NCI-H510A (cell line): Measurements from ENCODE around the gene GALNT13.

ENCODE experiments used
- DNase-seq: peaks from one replicate; lab custom pipeline; 2025; lab: John Stamatoyannopoulos, UW

GALNT13 gene

DNA sequence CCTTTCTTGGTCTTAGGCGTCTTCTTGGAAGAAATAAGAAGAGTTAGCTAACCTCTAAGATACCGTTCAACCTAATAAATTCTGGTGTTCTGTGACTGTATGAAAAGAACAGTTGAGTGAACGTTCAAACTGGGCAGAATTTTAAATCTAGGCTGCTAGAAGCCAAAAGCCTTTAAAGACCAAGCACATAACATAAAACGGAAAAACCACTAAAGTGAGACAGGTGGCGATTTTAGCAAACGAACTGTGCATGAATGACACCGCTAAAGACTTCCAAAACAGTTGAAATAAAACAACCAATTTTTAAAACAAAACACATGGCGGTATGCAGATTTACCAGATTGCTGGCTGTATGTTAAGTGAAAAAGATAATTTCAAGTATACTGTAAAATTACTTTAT is 73.1 kb downstream of the GALNT13 start:
- DNase-seq = no peak

DNA sequence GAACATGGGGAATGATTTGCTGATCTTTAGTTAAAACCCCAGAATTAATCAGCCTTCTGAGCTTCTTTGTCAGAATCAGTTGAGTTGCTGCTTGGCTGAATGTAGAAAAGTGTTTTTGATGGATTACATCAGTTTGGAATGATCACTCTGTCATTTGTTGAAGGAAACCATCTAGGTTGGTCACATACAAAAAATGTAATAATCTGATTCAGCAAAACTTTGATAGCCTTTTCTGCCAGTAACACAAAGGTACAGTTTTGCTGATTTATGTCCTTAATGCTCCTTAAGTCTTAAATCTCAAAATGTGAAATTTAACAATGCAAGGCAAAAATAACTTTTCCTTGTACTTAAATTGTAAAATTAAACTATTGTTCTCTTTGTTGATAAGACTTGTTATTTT is 74.3 kb downstream of the GALNT13 start:
- DNase-seq = no peak

DNA sequence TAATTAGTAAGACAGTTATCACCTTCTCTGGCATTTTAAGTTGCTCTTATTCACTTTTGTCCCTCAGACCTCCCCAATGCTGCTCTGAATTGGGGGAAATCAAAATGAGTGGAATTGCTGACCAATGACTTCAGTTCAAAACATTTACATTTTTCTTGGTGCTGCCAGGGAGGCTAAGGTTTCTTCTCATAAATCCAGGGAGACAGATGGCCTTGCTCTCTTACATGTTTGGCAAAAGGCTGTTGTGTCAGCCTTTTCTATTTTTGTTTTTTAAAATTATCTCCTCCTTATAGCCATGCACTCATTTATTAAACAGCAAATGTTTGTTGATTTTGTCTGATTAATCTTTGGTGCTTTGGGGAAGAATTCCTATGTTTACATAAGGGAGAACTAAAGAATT is 82.0 kb downstream of the GALNT13 start:
- DNase-seq = no peak

DNA sequence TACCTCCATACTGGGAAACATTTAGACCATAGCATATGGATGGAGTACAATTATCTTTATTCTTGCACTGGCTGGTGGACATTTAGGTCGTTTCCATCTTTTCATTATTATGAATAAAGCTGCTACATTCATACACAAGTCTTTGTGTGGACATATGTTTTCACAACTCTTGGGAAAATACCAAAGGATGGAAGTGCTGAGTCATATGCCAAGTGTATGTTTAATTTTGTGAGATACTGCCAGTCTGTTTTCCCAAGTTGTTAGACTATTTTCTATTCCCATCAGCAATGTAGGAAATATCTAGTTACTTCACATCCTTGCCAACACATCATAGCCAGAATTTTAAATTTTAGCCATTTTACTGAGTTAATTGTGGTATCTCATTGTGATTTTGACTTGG is 91.5 kb downstream of the GALNT13 start:
- DNase-seq = no peak

DNA sequence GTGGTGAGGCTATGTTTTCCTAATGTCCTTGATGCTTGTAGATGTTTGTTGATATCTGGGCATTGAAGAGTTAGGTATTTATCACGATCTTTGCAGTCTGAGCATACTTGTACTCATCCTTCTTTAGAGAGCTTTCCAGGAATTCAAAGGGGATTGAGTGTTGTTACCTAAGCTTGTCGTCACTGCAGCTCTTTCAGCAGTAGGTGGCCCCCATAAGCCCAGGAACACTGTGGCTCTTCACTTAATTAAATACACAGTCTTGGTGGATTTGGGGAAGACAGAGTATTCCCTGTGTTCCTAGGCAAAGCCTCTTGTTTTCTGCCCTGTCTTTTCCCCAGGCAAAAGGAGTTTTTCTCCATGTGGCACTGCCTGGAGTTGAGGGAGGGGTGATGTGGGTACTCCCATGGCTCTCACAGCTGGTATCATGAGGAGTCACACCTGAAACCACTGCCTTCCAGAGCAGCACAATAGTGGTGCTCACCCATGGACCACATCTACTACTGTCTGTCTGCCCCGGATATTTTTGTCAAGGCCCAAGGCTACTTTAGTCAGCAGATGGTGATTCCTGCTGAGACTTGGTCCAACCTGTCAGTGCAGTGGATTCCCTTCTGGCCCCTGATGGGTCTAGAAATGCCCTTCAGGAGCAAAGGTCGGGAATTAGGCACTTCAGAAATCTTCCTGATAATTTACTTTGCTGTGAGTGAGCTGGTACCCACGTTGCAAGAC is 95.7 kb downstream of the GALNT13 start:
- no peak for DNase-seq

DNA sequence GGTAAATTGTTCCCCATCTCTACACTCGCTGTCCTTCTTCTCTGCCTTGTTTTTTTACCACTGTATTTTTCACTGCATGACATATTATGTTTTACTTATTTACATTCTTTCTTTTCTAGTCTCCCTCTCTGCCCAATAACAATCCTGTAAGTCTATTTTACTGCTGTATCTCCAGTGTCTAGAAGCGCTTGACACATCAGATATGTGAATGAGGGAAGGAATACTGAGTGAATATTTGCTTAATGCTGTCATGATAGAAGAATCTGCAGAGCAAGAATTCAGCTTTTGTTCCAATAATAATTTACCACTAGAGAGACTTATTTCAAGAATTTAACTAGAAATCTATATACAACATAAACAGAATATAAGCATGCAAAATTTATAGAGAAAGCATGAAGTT is 99.5 kb downstream of the GALNT13 start:
- no peak for DNase-seq

DNA sequence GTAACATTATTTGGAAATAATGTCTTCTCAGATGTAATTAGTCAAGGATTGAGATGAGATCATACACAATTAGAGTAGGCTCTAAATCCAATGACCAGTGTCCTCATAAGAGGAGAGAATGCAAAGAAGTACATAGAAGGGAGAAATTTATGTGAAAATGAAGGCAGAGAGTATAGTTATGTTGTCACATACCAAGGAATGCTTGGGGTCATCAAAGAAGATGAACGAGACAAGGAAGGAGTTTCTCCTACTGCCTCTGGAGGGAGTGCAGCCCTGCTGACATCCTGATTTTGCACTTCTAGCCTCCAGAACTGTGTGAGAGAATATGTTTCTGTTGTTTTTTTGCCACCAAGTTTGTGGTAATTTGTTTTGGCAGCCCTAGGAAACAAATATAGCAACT is 100.1 kb downstream of the GALNT13 start:
- no peak for DNase-seq

DNA sequence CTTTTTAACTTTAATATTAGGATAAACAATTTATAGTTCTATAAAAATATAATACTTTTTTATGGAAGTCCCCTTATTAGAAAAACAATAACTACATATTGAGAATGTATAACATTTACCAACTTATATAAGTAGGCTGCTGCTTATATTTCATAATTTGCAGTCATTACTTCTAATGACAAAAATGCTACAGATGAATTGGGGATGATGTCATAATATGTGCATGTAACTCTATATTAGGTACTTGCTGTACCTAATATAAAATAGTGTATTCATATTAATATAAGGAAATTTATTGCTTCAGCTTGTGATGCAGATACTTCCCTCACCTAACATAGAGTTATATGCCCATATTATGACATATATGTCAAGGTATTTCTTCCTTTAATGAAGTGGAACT is 100.7 kb downstream of the GALNT13 start:
- no peak for DNase-seq

DNA sequence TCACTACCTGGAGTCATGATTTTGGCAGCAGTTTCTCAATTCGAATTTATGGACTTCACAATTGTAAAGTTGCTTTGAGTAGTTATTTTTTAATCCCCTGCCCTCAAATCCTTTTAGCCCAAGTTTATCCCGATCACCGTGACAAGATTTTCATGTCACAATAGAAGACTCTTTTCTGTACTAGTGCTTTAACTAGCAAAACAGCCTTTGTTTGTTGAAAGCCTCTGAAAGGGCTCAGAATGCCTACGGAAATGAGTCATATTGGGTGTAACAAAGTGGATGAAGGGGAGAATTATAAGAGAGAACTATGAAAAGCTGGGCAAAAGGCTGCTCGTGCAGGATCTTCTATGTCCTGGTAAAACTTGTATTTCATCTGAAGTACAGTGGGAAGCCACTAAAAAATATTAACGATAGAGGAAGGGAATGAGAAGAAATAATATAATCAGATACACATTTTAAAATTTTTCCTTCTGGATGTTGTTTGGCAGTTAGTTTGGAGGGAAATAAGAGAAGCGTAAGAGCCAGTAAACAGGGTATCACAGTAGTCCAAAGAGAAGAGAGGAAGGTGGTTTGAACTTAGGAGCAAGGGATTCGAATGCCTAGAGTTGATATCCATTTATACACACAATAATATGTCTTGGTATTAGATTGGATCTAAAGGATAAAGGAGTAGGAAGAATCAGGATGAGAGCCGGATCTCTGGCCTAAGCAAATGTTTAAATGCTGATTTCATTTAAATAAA is 114.9 kb downstream of the GALNT13 start:
- no peak for DNase-seq

DNA sequence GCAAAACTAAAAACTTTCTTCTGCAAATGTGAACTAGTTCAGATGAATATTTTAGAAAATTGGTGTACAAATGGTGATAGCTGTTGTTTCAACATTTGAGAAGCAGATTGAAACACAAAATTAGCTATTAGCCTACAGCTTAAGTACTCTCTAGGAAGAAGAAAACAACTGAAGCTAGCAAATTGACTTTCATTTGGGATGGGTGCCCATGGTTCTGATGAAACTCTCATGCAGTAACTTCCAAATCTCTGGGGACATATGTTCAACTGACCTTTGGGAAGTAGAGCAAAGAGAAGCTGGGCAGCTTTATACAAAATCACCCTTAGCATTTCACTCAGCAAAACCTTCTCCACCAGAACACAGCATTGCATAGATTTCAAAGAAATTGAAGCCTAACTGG is 119.0 kb downstream of the GALNT13 start:
- DNase-seq = no peak

DNA sequence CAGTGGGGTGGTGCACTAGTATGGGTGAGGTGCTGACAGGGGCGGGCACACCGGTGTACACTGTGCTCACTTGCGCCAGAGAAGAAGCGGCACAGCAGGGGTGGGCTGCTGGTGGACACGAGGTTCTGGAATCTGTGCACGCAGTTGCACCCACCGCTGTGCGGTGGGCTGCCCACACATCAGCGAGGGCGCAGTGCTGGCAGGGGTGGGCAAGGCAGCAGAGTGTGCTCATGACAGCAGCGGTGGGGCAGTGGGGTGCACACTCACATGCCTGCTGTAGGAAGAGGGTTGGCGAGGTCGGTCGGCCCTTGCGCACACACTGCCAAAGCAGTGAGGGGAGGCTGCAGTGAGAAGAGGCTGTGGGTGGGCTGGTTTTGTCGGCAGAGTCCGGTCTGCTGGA is 141.8 kb downstream of the GALNT13 start:
- DNase-seq = no peak

DNA sequence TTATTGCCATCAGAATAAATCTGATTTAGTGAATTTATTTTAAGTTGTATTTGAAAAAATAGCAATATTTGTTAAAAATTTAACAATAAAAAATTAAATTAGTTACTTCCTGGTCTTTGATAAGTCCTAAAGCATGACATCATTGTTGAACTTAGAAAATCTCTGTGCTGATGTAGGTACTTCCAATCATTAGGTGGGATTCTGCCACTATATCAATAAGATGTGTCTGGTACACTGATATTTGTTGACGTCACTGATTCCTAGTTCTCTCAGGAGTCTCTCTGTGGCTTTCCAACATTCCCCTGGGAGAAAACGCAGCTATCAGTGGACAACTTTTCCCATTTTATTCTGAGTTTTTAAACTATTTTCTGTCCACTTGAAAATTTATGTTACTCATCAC is 143.5 kb downstream of the GALNT13 start:
- no peak for DNase-seq

DNA sequence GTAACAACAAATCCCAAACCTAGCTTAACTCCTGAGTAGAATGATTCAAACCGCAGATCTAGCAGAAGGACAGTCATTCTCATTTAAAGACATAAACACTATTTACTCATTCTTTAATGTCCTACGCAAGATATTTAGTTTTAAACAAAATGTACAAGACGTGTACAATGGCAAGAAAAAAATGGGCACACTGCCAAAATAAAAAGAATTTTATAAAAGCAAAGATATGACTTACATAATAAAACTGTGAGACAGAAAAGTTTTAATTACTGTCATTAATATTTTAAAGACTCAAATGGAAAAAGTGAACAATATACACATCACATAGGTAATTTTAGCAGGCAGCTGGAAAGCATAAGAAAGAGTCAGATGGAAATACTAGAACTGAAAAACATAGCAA is 157.8 kb downstream of the GALNT13 start:
- DNase-seq = no peak

DNA sequence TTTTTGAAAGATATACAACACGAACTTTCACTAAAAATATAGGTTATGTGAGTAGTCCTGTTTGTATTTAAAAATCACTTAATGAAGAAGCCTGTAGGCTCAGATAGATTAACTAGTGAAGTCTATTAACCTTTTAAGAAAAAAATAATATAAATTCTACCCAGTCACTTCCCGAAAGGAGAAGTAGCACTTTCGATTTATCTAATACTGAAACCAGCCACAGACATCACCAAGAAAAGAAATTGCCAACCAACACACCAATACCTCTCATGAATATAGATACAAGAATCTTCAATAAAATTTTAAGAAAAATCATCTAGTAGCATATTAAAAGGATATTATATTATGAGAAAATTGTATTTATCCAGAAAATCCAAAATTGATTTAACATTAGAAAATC is 160.5 kb downstream of the GALNT13 start:
- DNase-seq = no peak

DNA sequence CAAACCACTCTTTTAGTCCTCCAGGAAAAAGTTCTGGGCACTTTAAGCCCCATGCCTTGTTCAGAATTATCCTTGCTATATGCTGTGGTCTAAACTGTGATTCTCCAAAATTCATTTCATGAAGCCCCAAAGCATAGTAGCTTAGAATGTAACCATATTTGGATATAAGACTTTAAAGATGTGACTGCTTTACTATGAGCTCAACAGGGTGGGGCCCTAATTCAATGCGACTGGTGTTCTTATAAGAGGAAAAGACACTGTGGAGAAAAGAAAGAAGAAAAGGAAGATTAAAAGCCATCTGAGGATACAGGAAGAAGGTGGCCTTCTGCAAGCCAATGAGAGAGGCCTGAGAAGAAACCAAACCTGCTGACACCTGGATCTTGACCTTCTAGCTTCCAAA is 174.8 kb downstream of the GALNT13 start:
- DNase-seq = no peak

DNA sequence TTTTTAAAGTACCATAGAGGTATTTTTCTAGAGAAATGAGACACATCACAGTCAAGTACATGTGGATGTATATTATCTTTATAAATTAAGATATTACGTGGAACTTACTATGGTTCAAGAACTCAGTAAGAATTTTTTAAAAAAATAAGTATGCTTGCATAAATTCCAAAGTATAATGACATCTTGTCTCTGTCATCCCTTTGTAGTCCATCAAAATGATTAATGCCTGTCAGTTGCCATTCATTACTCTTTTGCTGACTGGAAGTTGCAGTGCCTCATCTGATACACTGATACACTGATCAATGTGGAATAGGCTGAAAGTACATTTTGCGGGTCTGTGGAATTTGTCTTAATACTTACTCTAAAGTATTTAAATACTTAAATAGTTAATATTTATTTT is 177.2 kb downstream of the GALNT13 start:
- DNase-seq = no peak

DNA sequence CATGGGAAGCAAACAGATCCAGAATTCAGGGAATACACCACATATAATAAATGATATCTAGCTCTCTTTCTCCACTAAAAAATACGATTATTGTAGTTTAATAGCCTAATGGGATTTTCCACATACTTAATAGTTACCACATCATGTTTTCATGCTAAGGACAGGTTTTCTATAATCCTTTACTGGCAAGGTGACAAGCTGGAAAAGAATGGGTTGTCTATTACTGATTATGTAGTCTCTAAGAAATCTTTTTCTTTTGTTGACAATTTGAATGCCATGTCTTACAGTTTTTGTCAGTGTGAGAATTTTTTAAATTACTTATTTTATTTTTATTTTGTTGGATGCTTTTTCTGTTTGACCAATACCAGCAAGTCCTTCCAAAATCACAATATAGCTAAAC is 177.8 kb downstream of the GALNT13 start:
- DNase-seq = no peak

DNA sequence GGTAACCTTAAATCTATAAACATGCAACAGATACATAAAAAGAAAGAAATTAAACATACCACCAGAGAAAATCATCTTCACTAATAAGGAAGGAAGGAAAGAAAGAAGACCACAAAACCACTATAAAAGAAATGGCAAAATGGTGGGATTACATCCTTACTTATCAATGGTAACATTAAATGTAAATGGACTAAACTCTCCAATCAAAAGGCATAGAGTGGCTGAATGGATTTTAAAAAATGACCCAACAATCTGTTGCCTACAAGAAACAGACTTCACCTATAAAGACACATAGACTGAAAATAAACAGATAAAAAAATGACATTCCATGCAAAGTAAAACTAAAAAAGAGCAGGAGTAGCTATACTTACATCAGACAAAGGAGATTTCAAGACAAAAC is 195.4 kb downstream of the GALNT13 start:
- no peak for DNase-seq

DNA sequence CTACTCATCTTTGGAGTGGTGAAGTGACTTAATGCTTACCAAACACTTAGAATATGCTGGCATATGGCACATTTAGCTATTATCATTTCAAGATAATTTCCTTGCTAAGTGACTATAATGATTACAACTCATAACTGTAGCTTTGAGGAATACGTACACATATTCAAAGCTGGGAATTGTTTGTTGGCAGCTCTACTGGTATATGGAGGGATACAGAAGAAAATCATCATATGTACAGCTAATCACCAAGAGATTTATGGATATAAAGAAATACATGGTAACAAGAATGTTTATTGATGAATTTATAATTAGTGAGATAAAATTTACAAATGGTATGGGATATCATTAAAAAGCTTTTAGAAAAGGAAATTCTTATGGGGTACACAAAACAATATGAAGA is 207.2 kb downstream of the GALNT13 start:
- DNase-seq = no peak

DNA sequence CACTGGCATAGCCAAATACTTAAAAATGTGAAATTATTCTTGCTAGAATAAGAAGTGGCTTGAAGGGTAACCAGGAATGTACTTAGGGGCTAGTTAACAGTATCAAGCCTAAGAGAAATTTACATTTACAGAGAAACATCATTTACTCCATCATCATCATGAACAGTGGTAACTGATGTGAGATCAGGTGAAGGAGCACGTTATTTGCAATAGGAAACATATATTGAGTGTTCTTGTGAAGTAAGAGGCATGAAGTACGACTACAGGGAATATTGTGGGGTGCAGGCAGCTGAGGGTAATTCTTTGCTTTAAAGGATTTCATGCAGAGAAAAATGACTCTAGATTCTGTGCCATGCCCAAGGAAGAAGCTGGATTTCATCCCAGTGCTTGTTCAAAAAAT is 220.8 kb downstream of the GALNT13 start:
- DNase-seq = no peak

DNA sequence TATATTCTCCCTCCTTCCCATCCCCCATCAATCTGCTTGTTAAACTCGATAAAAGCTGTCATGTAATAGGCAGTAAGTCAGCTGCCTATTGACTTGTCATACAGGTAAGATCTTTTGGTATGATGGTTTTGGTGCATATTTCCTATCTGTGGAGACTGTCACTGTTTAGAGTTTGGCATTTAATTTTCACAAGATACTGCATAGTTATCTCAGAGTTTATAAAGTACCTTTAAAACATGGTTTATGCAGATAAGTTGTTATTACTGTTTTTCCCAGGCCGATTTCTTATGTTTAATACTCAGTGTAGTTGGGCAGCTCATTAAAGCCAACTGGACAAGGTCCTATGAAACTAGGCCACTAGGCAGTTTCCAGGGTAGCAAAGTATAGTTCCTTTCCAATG is 222.1 kb downstream of the GALNT13 start:
- DNase-seq = no peak

DNA sequence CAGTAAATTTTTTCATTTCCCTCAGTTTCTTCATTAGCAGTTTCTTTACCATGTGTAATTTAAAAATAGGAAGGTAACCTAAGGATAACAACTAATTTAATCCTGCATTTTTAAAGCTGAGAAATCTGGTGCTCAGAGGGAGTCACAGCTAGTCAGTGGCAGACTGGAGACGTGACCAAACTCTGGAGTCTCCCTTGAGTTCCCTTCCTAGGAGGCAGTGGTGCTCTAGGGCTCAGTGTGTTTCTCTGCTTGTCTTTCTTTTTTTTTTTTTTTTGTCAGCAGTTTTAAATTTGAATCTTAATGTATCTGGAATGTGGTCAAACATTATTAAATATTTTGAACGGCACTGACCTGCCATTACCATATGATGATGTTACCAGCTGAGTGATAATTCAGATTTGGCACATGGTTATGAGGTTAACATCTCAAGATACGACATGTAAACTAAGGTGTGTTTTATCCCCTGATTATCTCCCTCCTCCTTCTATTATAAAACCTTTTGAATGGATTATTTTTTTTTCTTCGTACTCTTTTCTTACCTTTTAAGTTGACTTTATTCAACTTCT is 226.2 kb downstream of the GALNT13 start:
- DNase-seq = no peak

DNA sequence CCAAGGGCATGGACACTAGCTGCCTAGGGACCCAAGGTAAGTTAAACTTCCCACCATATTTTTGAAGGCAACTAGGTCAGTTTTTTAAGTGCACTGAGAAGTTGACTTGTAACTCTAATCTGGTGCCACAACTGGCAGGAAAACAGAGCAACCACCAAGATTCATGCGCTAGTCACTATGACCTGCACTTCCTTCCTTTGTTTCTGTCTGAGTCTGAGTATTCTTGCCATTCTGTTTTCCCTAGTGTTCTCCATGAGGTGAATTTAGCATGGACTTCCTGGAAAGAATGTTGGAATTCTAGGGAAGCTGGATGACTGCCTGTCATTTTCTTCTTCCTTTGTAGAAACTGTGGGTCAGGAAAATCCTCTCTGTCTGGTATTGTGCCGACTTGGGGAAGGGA is 249.0 kb downstream of the GALNT13 start:
- DNase-seq = no peak

DNA sequence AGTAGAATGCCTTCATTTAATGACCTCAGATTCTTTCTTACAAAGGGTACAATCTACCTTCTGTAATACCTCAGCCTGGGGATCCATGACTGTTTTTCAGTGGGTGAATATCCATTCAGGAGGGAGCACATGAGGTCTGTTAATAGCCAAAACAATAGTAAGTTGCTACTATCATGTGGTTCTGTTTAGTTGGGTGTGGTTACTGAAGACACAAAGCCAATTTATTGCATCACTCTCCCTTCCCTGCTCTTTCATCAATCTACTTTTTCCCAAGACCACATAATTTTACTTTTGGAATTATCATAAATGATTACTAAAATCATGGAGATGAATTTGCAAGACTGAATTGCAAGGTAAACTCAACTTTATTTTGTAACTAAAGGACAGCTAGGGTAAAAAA is 254.2 kb downstream of the GALNT13 start:
- no peak for DNase-seq
